ENCODE data around the gene SFXN2.

GRCh38 chr10:102675666-102676533 is 38.5 kb upstream of the SFXN2 start:
- no peak for TF ChIP-seq CTCF (IDR thresholded peaks at IDR 0.05)
- TF ChIP-seq POLR2A (IDR thresholded peaks at IDR 0.05) = no peak

Measured in adrenal gland (tissue), 5 donors.